GM21529 (cell line): ENCODE measurements around the gene TEAD1.
A peak's percentile ranks its signal among the peaks of the same experiment; 100 is the strongest.

Source experiments
- ATAC-seq: cut with Tn5 transposase; IDR thresholded peaks from one replicate; pipeline ENCODE4 v1.9.1; 2021; ENCODE audit not compliant: unreplicated experiment

Gene TEAD1

GRCh38 chr11:12673924-12674570 lies at the start of gene TEAD1:
TSS of gene TEAD1 (plus strand) at chr11:12674421.
- peak; percentile 84 for ATAC-seq

GRCh38 chr11:12624595-12624994 lies 49.6 kb upstream of the TEAD1 start:
- no peak for ATAC-seq

GRCh38 chr11:12625438-12626071 lies 48.7 kb upstream of the TEAD1 start:
- ATAC-seq: no peak

- no peak for ATAC-seq
Measured at GRCh38 chr11:12626616-12627015, 47.6 kb upstream of the TEAD1 start.

- no peak for ATAC-seq
Measured at GRCh38 chr11:12628314-12628713, 45.9 kb upstream of the TEAD1 start.

GRCh38 chr11:12629601-12630313 lies 44.5 kb upstream of the TEAD1 start:
- no peak for ATAC-seq

- ATAC-seq: no peak
Measured at GRCh38 chr11:12631651-12632050, 42.6 kb upstream of the TEAD1 start.

- no peak for ATAC-seq
Measured at GRCh38 chr11:12634329-12634728, 39.9 kb upstream of the TEAD1 start.

- ATAC-seq: no peak
Measured at GRCh38 chr11:12636871-12637410, 37.3 kb upstream of the TEAD1 start.

- ATAC-seq: no peak
Measured at GRCh38 chr11:12639388-12639787, 34.8 kb upstream of the TEAD1 start.

GRCh38 chr11:12640355-12640754 lies 33.9 kb upstream of the TEAD1 start:
- ATAC-seq: no peak

GRCh38 chr11:12640926-12641849 lies 33.0 kb upstream of the TEAD1 start:
- no peak for ATAC-seq

- no peak for ATAC-seq
Measured at GRCh38 chr11:12642040-12642439, 32.2 kb upstream of the TEAD1 start.

- ATAC-seq: no peak
Measured at GRCh38 chr11:12642806-12643428, 31.3 kb upstream of the TEAD1 start.

- no peak for ATAC-seq
Measured at GRCh38 chr11:12646478-12646877, 27.7 kb upstream of the TEAD1 start.

GRCh38 chr11:12653729-12654128 lies 20.5 kb upstream of the TEAD1 start:
- ATAC-seq: no peak

GRCh38 chr11:12655842-12656241 lies 18.4 kb upstream of the TEAD1 start:
- ATAC-seq: no peak

- no peak for ATAC-seq
Measured at GRCh38 chr11:12657336-12657735, 16.9 kb upstream of the TEAD1 start.

GRCh38 chr11:12657981-12658380 lies 16.2 kb upstream of the TEAD1 start:
- no peak for ATAC-seq

GRCh38 chr11:12662101-12662689 lies 12.0 kb upstream of the TEAD1 start:
- no peak for ATAC-seq
